HG02973 (cell line): ENCODE results near the gene LAPTM5.

Experiments used
- ATAC-seq: cut with Tn5 transposase; IDR thresholded peaks from one replicate; pipeline ENCODE4 v1.9.1; 2021; ENCODE audit warnings: moderate library complexity; ENCODE audit not compliant: unreplicated experiment

The LAPTM5 gene

DNA sequence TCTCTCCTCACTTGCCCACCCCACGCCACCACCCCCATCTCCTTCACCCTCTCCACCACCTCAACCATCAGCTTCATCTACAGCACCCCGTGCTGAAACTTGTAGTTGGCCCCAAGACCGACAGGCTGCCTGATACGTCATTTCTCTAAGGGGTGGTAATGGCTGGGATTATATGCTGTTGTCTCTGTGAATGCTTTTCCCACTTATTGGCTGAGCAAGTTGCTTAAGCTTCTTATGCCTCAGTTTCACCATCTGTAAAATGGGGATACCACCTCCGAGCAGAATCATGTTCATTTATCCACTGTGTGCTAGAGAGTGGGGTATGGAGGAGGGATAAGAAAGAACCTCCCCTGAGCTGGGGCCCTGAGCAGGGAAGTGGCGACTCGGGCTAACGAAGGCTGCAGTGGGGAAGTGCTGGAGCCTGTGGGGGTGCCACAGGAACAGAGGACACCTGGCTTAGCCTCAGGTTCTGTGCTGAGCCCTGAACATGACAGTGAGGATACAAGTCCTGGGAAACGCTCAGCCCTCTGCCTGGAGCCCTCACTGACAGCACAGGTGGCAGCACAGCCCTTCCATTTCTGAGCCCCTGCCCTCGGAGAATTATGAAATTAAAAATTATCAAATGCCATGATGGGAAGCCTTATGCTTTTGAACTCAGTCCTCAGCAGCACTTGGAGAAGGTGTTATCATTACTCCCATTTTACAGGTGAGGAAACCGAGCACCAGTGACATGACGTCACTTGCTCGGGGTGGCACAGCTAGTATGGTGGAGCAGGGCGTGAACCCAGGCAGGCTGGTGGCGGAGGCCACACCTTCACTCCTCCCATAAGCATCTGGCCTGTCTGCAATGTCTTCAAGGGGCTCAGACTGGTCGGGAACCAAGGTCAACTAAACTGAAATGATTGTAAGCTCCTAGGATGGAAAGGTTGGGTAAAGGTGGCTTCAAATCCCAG lies 37.0 kb downstream of the LAPTM5 start:
- no peak for ATAC-seq

DNA sequence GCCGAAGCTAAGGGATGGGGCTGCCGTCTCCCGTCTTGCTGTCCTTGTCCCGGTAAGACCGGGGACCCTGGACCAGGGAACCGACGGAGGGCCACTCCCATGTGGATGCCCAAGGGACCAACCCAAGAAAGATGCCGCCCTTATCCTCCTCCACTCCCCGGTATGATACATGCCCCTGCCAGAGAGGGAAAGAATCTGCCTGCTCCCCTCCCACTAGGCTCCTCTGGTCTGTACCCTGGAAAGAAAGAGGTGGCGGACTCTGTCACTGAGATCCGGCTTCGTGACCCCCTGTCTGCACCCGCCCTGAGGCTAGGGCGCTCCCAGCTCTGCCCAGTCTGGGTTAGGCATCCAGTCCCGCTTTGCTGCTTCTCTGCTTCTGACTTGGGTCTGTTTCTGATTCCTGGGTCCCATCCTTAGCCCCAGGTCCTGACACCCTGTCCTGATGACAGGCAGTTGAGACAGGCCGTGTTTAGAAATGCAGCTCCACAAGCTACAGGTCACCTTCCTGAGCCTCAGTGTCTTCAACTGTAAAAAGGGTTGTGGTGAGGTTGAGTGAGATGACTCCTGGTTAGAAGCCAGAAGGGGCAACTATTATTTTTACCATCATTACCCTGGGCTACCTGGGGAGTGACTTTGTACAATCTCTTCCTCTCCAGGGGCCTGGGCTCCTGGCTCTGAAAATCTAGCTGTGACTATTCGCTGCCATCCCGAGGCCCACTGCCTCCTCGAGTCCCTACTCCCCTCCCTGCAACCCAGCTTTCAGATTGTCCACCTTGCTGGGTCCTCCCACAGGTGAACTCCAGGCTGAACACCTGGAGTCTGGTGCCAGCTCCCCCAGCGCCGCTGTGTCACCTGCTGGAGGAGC lies 37.9 kb downstream of the LAPTM5 start:
- no peak for ATAC-seq

DNA sequence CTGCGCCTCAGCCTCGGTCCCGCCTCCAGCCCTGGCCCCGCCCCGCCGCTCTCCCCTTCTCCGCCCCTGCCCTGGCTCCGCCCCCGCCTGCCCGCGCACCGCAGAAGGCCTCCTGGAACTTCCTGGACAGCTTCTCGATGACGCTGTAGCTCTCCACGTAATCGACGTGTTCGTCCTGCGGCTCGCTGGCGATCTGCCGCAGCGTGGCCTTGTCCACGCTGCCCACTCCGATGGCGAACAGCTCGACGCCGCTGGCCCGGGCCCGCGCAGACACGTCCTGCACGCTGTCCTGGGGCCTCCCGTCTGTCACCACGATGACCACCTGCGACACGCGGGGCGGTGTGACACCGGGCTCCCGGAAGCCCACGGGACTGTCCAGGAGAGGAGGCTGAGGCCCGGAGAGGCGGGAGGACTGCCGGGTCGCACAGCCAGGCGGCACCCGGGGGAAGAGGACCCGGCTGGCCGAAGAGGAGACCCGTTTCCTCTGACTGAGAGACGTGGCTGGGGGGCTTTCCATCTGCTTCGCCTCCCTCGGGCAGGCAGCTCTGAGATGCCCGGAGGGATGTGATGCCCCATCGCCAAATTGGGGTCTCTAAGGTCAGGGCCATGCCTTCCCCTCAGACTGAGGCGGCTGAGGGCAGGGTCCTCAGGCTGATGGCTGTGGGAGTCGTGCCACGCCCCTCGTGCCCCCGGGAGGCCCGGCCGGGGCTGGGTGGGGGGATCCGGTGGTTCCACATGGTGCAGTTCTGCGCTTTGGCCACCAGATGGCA lies 38.8 kb downstream of the LAPTM5 start:
- peak; percentile 51 for ATAC-seq

DNA sequence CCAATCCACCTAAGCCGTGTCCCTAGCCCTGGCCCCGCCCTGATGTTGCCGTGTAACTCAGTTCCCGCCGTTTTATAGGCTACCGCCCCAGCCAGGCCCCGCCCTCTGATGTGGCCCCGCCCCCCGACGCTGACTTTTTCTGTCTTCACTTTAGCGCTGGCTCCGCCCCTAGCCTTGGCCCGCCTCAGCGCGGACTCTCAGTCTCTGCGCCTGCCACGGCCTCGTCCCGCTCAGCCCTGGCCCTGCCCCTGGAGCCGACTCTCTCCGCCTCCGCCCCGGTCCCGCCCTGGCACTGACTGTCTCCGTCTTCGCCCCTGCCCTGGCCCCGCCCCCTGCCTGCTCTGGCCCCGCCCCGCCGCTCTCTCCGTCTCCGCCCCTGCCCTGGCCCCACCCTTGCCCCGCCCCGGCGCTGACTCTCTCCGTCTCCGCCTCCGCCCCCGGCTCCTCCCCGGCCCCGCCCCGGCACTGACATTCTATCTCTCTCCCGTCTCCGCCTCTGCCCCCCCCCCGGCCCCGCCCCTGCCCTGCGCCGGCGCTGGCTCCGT lies 39.4 kb downstream of the LAPTM5 start:
- peak; percentile 75 for ATAC-seq

DNA sequence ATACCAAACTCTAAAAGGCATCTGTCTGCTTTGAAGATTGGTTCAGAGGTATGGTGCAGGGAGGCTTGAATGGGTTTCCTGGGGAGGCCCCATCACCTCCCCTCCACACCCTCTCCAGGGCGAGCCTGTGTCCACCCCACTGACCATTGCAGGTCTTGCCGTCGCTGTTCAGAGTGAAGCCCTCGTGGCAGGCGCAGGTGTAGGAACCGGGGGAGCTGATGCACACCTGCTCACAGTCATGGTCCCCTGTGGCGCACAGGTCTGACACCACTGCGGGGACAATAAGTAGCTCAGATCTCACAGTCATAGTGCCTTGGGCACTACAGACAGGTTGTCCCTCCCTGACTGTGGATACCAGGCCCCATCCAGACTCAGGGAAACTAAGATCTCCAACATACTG lies 40.9 kb downstream of the LAPTM5 start:
- no peak for ATAC-seq

DNA sequence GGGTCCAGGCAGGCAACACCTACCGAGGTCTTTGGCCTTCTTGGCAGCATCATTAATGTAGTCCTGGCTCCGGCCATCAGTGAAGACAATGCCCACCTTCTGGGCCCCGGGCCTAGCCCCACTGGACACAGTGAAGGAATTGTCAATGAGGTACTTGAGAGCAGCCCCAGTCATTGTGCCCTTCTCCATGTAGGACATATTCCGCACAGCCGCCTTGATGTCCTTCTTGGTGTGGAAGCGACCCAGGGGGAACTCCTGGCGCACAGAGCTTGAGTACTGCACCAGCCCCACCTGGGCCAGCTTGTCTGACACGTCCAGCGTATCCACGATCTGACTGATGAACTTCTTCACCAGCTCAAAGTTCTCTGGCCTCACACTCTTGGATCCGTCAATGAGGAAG lies 41.7 kb downstream of the LAPTM5 start:
- ATAC-seq = no peak

DNA sequence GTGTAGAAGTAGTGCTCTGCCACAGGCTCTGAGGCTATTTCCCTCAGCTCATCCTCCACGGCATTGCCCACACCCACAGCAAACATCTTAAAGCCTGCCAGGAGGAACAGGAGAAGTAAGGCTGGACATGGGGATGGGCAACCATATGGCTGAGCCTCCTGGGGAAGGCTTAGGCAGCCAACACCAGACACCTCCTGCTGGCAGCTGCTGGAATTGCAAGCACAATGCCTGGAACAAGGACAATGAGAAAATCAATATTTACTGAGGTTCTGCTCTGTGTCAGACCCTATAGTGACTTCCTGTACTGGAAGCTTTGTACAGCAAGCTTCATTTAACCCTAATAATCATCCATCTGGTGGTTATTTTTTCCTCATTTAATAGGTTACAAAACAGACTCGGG lies 42.4 kb downstream of the LAPTM5 start:
- no peak for ATAC-seq

DNA sequence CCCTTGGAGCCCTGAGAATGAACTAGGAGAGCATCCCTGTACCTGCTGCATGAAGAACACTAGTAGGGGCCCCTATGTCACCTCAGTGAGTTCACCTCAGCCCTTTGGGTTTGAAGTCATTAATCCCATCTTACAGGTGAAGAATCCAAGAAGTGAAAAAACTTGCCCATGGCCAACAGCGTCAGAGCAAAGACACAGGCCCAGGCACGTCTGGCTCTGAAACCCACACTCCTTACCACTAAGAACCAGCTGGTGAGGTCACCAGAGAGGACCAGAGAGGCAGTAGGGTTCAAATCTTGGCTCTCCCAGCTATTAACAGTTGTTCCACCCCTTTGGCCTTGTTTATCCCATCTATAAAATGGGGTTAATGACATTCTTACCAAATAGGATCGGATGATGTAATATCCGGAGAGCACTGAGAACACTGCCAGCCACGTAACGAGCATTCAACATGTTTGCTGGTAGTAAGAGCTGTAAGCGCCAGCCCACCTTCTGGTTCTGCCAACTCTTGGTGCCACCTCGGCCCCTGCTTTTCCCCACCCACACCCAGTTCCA lies 43.0 kb downstream of the LAPTM5 start:
- ATAC-seq = no peak

DNA sequence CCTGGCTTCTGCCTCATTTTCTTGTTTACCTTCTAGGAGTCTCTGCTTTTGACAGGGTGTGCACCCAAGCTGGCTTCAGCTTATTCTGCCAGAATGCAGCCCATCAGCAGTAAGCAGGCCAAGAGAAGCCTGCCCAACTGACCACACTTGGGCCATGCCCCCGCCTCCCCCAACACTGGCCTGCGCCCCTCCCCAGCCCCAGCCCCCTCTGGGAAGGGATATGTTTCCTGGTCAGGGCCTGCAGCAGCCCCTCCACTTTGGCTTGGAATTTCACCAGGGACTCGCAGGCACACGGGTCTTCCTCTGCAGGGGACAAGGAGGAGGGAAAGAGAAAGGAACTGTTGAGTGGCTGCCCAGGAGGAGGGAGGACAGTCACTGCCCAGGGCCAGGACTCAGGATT lies 43.5 kb downstream of the LAPTM5 start:
- no peak for ATAC-seq

DNA sequence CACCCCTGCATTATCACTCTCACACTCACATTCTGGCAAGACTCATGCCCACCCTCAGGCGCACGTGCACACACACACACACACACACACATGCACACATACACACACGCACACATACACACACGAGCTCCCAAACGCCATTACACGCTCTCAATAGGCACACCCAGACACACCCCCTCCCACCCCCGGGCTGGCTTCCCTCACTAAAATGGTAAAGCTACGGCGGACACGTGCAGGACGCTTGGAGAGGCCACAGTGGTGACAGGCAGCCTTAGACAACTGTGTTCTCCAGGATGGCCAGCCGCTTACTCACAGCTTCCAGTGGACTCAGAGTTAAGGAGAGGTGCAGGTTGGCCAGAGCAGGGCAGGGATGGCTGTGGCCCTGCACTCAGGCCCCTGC lies 44.3 kb downstream of the LAPTM5 start:
- ATAC-seq = no peak

DNA sequence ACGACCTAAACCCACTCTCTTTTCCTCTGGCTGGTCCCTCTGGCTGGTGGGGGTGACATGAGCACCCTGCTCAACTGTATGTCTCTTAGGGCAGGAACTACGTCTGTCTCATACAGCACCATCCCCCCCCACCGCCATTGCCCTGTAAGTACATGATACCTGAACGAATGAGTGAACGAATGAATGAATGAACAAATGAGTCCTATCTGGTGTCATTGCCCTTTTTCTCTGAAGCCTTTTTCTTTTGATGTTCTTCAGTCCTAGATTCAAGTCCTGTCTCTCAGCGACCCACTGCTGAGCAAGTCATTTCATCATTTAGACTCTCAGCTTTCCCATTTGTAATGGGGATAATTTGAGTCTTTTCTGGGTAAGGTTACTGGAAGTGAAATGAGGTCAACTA lies 45.0 kb downstream of the LAPTM5 start:
- no peak for ATAC-seq

DNA sequence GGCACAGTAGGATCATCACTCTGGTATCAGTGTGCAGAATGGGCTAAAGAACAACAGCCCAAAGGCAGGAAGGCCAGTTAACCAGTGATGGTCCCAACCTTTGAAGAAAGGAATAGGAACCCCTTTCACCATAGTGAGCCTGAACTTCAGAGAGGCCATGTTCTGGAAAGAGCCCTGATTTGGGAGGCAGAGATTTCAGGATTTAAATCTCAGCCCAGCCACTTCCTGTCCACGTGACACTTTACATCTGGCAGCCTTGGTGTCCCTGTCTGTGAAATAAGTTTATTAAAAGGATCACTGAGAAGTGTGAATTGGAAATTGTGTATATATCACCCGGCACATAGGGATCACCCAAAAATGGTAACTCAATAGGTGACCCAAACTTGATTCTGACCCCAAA lies 47.2 kb downstream of the LAPTM5 start:
- ATAC-seq = no peak

DNA sequence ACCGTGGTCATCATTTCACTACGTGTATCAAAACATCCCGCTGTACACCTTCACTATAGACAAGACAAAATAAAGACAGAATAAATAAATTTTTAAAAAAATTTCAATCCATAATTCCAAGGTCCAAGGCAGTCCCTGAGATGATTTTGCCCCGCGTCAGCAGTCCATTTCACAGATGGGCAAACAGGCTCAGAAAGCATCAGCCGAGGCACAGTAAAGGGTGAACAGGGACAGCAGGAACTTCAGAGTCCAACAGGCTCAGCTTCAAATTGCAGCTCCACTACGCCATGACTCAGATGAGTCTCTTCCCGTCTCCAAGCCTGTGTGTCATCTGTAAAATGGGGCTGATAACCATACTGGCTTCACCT lies 49.2 kb downstream of the LAPTM5 start:
- no peak for ATAC-seq

DNA sequence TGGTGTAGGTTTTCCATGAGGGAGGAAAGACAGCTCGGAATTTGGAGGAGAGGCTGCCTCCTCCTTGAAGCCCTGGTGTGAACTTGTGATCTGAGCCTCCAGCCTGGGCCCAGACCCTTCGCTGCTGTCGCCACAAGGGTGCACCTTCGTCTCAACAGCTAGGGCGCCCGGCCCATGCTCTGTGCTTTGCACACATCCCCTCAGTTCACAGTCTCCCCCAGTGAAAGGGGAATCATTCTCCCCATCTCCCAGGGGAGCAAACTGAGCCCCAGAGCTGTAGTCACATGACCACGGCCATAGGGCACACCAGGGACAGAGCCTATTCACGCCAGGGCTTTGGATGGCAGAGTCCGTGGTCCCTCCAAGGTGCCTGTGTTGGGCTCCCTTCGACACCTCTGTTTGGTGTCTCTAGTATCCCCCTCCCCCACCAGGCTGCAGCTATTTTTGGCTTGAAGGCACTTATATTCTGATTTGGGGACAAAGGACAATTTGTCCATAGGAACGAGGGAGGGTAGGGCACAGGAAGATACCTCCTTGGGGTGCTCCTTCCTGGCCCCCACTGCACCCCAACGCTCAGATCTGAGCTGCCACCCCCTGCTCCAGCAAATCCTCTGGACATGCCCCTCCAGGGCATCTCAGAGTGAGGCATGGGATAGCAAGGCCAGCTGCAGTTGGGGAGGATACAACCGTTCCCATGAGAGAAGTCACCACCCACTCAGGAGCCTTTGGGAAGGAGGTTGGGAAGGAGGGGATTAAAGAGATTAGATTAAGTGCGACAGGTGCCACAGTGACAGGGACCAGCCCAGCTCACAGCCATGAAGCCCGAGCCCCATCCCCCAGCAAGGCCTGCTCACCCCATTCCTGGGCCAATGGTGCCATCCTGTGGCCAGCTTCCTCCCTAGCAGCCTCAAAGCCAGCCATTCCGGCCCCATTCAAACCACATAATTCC lies 49.9 kb downstream of the LAPTM5 start:
- no peak for ATAC-seq

DNA sequence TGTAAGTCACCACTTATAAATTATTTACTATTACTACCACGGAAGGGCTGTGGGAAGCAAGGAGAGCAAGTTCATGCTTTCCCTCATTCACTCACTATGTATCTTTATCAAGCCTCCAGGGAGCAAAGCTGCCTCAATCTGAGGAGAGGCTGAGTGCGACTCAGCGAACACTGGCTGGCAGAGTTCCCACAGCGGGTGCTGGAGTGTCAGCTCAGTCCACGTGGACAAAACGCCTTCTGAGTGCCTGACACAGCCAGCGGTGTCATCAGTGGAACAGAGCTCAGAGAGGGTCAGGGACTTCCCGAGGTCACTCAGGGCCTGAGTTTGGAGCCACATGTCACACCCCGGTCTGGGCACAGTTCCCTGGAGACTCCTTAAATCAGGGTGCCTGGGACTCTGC lies 51.0 kb downstream of the LAPTM5 start:
- no peak for ATAC-seq

DNA sequence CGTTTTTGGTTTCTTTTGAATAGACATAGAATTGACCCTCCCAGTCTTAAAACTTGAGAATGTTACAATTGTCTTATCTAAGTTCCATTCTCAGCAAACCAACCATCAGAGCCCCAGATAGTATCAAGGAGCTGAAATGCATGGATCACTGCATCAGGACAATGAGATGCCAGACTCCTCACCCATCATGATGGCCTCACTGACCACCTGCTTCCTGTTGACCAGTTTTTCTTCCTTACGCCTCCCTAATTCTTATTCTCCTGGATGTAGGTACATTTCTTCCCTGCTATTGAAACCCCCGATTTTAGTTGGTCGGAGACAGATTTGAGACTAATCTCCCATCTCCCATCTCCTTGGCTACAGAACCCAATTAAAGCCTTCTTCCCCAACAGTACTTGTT lies 51.9 kb downstream of the LAPTM5 start:
- no peak for ATAC-seq

DNA sequence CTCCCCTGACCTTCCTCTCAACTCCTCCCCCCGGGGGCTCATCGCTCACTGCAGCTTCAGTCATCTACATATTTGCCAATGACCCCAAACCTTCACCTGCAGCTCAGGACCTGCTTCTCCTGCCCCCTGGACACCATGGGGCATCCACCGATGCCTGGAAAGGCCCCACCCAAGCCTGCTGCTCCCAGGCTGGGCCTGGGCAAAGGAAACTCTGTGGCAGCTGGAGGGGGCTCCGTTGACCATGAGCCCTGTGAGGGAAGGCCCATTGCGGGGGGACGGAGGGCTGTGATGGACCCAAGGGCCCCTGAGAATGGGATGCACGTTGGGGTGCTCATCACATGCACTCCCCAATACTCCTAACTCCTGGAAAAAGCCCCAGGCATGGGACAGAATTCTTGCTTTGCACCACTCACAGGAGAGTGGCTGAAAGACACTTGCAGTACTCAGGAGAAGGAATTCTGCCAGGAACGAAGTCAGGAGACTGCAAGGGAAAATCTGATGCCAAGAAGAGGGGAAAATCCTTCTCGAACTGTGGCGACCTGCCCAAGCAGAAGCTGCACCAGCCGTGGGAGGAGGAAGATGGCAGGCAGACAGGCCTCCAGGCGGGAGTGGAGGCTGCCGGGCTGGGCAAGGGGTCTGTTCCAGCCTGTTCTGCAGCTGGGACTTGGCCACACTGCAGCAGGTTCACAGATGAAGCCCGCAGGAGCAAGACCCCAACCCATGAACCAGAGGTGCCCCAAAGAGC lies 52.6 kb downstream of the LAPTM5 start:
- ATAC-seq = no peak

DNA sequence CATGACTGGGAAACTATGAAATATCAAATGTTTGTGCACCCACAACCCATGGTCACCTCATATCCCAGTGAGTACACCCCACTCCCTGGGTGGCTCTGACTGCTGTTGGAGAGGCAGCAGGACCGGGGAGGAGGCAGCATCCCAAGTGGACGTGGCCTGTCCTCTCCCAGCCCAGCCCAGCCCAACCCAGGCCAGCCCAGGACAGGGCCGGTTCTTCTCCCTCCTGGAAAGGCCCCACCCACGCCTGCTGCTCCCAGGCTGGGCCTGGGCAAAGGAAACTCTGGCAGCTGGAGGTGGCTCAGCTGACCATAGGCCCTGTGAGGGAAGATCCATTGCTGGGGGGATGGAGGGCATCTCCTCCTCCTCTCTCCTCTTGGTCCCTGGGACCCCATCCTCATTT lies 53.3 kb downstream of the LAPTM5 start:
- ATAC-seq = no peak

DNA sequence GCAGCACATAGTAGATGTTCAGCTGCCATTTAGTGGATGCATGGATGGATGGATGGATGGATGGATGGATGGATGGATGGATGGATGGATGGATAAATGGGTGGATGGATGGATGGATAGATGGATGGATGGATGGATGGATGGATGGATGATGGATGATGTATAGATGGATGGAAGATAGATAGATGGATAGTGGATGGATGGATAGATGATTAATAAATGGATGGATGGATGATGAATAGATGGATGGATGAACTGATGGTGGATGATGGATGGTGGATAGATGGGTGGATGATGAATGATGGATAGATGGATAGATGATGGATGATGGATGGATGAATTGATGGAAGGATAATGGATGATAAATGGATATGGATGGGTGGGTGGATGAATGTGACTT lies 54.8 kb downstream of the LAPTM5 start:
- no peak for ATAC-seq
